Testis (tissue), 2 donors: ENCODE results near the gene SYNGR1.

Experiments
- CTCF ChIP-seq, 3 experiments: fragments of 450-650 bp in 2 of 3; fragments of 200-600 bp in 1 of 3; sonication (generic) in 1 of 3; IDR thresholded peaks; one replicate each; pipeline ENCODE4 v1.5.1; 2016 to 2019; ENCODE audit warnings: antibody characterized with exemption in 3 of 3, mild to moderate bottlenecking in 2 of 3, moderate library complexity in 1 of 3
- POLR2A ChIP-seq: fragments of 450-650 bp; IDR thresholded peaks from one replicate; pipeline ENCODE4 v1.6.1; 2017; ENCODE audit warnings: antibody characterized with exemption, mild to moderate bottlenecking, moderate library complexity

GRCh38 chr22:39349967-39350726 is at the start of gene SYNGR1:
- TF ChIP-seq CTCF (IDR thresholded peaks at IDR 0.05): no peak
- TF ChIP-seq POLR2A: no peak
